ENCODE data around the gene SLC1A5. TPM values are rescaled to one million over a fixed set of nuclear protein-coding genes. Genes with fewer than 3 reads are reported as not detected.

The SLC1A5 gene
- total RNA-seq, 1 experiment from 2014 or later = 239 TPM

DNA sequence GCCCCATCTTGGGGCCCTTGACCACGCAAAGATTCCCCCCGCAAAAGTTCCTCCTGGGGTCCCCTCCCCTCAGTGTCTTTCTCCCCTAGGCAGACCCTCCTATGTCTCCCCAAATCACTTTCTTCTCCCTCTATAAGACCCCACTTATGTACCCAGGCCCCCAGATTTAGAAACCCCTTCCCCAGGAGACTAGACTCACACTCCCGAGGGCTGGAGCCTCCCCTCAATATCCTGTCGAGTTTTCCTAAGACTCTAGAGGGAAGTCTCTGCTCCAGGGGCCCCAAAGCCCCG is 1.4 kb downstream of the SLC1A5 start:
- POLR2A ChIA-PET = interaction anchor here (0.9 to 1.9 kb wide), 4 partner anchors 9 to 457 kb away, joined by 3 to 11 read pairs (median 6); no protein-coding TSS in a partner anchor
- Mint-ChIP-seq H3K27ac (peak overlapping the region; percentile 60), H3K27me3 (ENCODE audit: low read depth) (peaks cover 16% of the 10 kb centered on the region), H3K4me1 (peaks cover 45% of the 10 kb centered on the region), H3K4me3 (peak overlapping the region; percentile 95), H3K36me3 (peaks cover 31% of the 10 kb centered on the region), H3K9me3 (no peaks in the 10 kb centered on the region)
- CTCF ChIA-PET = interaction anchor here (0.7 to 2.6 kb wide), 3 partner anchors 29 to 53 kb away, joined by 4 to 22 read pairs (median 4); no protein-coding TSS in a partner anchor
- no peak for TF ChIP-seq JAZF1 (CRISPR knock-in tag; IDR thresholded peaks at IDR 0.05)
- TF ChIP-seq RORB (CRISPR knock-in tag; IDR thresholded peaks at IDR 0.05) = no peak
- TF ChIP-seq, protein P1, sequence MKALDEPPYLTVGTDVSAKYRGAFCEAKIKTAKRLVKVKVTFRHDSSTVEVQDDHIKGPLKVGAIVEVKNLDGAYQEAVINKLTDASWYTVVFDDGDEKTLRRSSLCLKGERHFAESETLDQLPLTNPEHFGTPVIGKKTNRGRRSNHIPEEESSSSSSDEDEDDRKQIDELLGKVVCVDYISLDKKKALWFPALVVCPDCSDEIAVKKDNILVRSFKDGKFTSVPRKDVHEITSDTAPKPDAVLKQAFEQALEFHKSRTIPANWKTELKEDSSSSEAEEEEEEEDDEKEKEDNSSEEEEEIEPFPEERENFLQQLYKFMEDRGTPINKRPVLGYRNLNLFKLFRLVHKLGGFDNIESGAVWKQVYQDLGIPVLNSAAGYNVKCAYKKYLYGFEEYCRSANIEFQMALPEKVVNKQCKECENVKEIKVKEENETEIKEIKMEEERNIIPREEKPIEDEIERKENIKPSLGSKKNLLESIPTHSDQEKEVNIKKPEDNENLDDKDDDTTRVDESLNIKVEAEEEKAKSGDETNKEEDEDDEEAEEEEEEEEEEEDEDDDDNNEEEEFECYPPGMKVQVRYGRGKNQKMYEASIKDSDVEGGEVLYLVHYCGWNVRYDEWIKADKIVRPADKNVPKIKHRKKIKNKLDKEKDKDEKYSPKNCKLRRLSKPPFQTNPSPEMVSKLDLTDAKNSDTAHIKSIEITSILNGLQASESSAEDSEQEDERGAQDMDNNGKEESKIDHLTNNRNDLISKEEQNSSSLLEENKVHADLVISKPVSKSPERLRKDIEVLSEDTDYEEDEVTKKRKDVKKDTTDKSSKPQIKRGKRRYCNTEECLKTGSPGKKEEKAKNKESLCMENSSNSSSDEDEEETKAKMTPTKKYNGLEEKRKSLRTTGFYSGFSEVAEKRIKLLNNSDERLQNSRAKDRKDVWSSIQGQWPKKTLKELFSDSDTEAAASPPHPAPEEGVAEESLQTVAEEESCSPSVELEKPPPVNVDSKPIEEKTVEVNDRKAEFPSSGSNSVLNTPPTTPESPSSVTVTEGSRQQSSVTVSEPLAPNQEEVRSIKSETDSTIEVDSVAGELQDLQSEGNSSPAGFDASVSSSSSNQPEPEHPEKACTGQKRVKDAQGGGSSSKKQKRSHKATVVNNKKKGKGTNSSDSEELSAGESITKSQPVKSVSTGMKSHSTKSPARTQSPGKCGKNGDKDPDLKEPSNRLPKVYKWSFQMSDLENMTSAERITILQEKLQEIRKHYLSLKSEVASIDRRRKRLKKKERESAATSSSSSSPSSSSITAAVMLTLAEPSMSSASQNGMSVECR (CRISPR knock-in tag; IDR thresholded peaks at IDR 0.05; ENCODE audit: borderline replicate concordance) = no peak
- no peak for TF ChIP-seq ZNF396 (CRISPR knock-in tag; IDR thresholded peaks at IDR 0.05; ENCODE audit: borderline replicate concordance)
- no peak for TF ChIP-seq SOX15 (CRISPR knock-in tag; IDR thresholded peaks at IDR 0.05)
- no peak for TF ChIP-seq NFATC4 (CRISPR knock-in tag; IDR thresholded peaks at IDR 0.05)
- TF ChIP-seq ZNF232 (CRISPR knock-in tag; IDR thresholded peaks at IDR 0.05) = no peak
- no peak for TF ChIP-seq ZNF263 (CRISPR knock-in tag; IDR thresholded peaks at IDR 0.05; ENCODE audit: low read depth)
- TF ChIP-seq, protein P2, sequence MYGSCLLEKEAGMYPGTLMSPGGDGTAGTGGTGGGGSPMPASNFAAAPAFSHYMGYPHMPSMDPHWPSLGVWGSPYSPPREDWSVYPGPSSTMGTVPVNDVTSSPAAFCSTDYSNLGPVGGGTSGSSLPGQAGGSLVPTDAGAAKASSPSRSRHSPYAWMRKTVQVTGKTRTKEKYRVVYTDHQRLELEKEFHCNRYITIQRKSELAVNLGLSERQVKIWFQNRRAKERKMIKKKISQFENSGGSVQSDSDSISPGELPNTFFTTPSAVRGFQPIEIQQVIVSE (CRISPR knock-in tag; IDR thresholded peaks at IDR 0.05; ENCODE audit: borderline replicate concordance) = no peak
- TF ChIP-seq, protein P3, sequence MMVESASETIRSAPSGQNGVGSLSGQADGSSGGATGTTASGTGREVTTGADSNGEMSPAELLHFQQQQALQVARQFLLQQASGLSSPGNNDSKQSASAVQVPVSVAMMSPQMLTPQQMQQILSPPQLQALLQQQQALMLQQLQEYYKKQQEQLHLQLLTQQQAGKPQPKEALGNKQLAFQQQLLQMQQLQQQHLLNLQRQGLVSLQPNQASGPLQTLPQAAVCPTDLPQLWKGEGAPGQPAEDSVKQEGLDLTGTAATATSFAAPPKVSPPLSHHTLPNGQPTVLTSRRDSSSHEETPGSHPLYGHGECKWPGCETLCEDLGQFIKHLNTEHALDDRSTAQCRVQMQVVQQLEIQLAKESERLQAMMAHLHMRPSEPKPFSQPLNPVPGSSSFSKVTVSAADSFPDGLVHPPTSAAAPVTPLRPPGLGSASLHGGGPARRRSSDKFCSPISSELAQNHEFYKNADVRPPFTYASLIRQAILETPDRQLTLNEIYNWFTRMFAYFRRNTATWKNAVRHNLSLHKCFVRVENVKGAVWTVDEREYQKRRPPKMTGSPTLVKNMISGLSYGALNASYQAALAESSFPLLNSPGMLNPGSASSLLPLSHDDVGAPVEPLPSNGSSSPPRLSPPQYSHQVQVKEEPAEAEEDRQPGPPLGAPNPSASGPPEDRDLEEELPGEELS (CRISPR knock-in tag; IDR thresholded peaks at IDR 0.05) = no peak
- TF ChIP-seq TEAD1 (CRISPR knock-in tag; IDR thresholded peaks at IDR 0.05) = no peak
- TF ChIP-seq, protein P4, sequence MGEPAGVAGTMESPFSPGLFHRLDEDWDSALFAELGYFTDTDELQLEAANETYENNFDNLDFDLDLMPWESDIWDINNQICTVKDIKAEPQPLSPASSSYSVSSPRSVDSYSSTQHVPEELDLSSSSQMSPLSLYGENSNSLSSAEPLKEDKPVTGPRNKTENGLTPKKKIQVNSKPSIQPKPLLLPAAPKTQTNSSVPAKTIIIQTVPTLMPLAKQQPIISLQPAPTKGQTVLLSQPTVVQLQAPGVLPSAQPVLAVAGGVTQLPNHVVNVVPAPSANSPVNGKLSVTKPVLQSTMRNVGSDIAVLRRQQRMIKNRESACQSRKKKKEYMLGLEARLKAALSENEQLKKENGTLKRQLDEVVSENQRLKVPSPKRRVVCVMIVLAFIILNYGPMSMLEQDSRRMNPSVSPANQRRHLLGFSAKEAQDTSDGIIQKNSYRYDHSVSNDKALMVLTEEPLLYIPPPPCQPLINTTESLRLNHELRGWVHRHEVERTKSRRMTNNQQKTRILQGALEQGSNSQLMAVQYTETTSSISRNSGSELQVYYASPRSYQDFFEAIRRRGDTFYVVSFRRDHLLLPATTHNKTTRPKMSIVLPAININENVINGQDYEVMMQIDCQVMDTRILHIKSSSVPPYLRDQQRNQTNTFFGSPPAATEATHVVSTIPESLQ (CRISPR knock-in tag; IDR thresholded peaks at IDR 0.05) = no peak
- no peak for TF ChIP-seq NFE2L1 (CRISPR knock-in tag; IDR thresholded peaks at IDR 0.05)
- TF ChIP-seq, protein P5, sequence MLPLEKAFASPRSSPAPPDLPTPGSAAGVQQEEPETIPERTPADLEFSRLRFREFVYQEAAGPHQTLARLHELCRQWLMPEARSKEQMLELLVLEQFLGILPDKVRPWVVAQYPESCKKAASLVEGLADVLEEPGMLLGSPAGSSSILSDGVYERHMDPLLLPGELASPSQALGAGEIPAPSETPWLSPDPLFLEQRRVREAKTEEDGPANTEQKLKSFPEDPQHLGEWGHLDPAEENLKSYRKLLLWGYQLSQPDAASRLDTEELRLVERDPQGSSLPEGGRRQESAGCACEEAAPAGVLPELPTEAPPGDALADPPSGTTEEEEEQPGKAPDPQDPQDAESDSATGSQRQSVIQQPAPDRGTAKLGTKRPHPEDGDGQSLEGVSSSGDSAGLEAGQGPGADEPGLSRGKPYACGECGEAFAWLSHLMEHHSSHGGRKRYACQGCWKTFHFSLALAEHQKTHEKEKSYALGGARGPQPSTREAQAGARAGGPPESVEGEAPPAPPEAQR (CRISPR knock-in tag; IDR thresholded peaks at IDR 0.05) = no peak
- no peak for TF ChIP-seq MYBL2 (CRISPR knock-in tag; IDR thresholded peaks at IDR 0.05)
- no peak for TF ChIP-seq ZNF416 (CRISPR knock-in tag; IDR thresholded peaks at IDR 0.05)
- no peak for TF ChIP-seq NR3C1 (CRISPR knock-in tag; conservative IDR thresholded peaks at IDR 0.05; ENCODE audit: low read depth)
- TF ChIP-seq PRRX2 (CRISPR knock-in tag; IDR thresholded peaks at IDR 0.05) = no peak
- TF ChIP-seq CREB1 (CRISPR knock-in tag; IDR thresholded peaks at IDR 0.05) = no peak
- no peak for DNase-seq (ENCODE audit: low spot score)
- no peak; the same call in 1 of the 2 replicates for ATAC-seq
